CD14-positive monocyte (primary cell): Measurements from ENCODE around the gene GNAZ. TPM values are rescaled to one million over a fixed set of nuclear protein-coding genes. Genes with fewer than 3 reads are reported as not detected.
A peak's percentile ranks its signal among the peaks of the same experiment; 100 is the strongest.

Experiments
- DNase-seq, 3 donors: peaks; one replicate each; pipeline ENCODE4 v3.0.0-alpha.2; 2011 to 2022
- H2AFZ ChIP-seq: 2 replicates; pipeline ENCODE4 v1.6.0; 2012; ENCODE audit warnings: mild to moderate bottlenecking, low read depth, low read length, inconsistent platforms; ENCODE audit not compliant: insufficient read depth, poor library complexity, severe bottlenecking
- H3K27ac ChIP-seq, 2 donors: 1 replicate in 1 of 2; 2 replicates in 1 of 2; pipeline ENCODE4 v1.5.1; 2012 to 2013; ENCODE audit warnings: low read length in 2 of 2, control low read depth in 1 of 2, inconsistent platforms in 1 of 2, low read depth in 1 of 2, mild to moderate bottlenecking in 1 of 2
- H3K27me3 ChIP-seq, 2 donors: one replicate each; pipeline versions ENCODE4 v1.6.0 to v1.6.1; 2011 to 2013; ENCODE audit warnings: low read length in 2 of 2; ENCODE audit not compliant: control insufficient read depth in 2 of 2, insufficient read depth in 2 of 2
- H3K36me3 ChIP-seq, 2 donors: replicated peaks in 1 of 2; 1 replicate in 1 of 2; 2 replicates in 1 of 2; pipeline versions ENCODE4 v1.5.1 to v1.6.1; 2012 to 2013; ENCODE audit warnings: low read length in 2 of 2, control low read depth in 1 of 2, inconsistent platforms in 1 of 2, mild to moderate bottlenecking in 1 of 2; ENCODE audit not compliant: insufficient read depth in 2 of 2, control insufficient read depth in 1 of 2
- H3K4me1 ChIP-seq, 2 donors: 1 replicate in 1 of 2; 2 replicates in 1 of 2; pipeline versions ENCODE4 v1.5.1 to v1.6.1; 2012 to 2013; ENCODE audit warnings: low read length in 2 of 2, control low read depth in 1 of 2, inconsistent platforms in 1 of 2, mild to moderate bottlenecking in 1 of 2, moderate library complexity in 1 of 2; ENCODE audit not compliant: insufficient read depth in 2 of 2, control insufficient read depth in 1 of 2
- H3K4me2 ChIP-seq: replicated peaks from 2 replicates; pipeline ENCODE3; 2012; ENCODE audit warnings: low read length, moderate library complexity, mild to moderate bottlenecking; ENCODE audit not compliant: poor library complexity, severe bottlenecking; ENCODE audit errors: extremely low read depth
- H3K4me3 ChIP-seq, 3 experiments: fragments of 200-600 bp in 1 of 3; sonication (generic) in 1 of 3; replicated peaks in 1 of 3; 1 replicate in 2 of 3; 2 replicates in 1 of 3; pipeline ENCODE4 v1.5.1; 2011 to 2013; ENCODE audit warnings: low read length in 3 of 3, mild to moderate bottlenecking in 3 of 3, control low read depth in 2 of 3, low read depth in 2 of 3, inconsistent platforms in 1 of 3, moderate library complexity in 1 of 3
- H3K79me2 ChIP-seq: 2 replicates; pipeline ENCODE4 v1.6.0; 2012; ENCODE audit warnings: mild to moderate bottlenecking, control low read depth, inconsistent platforms, low read length, moderate library complexity; ENCODE audit not compliant: insufficient read depth
- H3K9ac ChIP-seq: 2 replicates; pipeline ENCODE4 v1.6.0; 2017; ENCODE audit warnings: low read length, mild to moderate bottlenecking; ENCODE audit not compliant: insufficient read depth, poor library complexity, severe bottlenecking
- H3K9me3 ChIP-seq, 2 donors: replicated peaks in 1 of 2; 1 replicate in 1 of 2; 2 replicates in 1 of 2; pipeline versions ENCODE4 v1.5.1 to v1.6.1; 2012 to 2013; ENCODE audit warnings: low read length in 2 of 2, control low read depth in 1 of 2; ENCODE audit not compliant: control insufficient read depth in 1 of 2, insufficient read depth in 1 of 2
- H4K20me1 ChIP-seq: 2 replicates; pipeline ENCODE4 v1.6.0; 2012; ENCODE audit warnings: mild to moderate bottlenecking, low read length, control low read depth, moderate library complexity; ENCODE audit not compliant: insufficient read depth
- H3K27ac Mint-ChIP-seq, 7 donors: one replicate each; pipeline ENCODE4 v1.8.0; 2020; ENCODE audit warnings: mild to moderate bottlenecking in 7 of 7, mixed read lengths in 7 of 7, moderate library complexity in 6 of 7, inconsistent platforms in 2 of 7
- H3K27me3 Mint-ChIP-seq, 3 donors: one replicate each; pipeline ENCODE4 v1.8.0; 2021 to 2022; ENCODE audit warnings: low read depth in 3 of 3, mild to moderate bottlenecking in 3 of 3, mixed read lengths in 3 of 3, moderate library complexity in 3 of 3, inconsistent platforms in 1 of 3
- H3K36me3 Mint-ChIP-seq, 2 donors: one replicate each; pipeline ENCODE4 v1.8.0; 2020; ENCODE audit warnings: mixed read lengths in 2 of 2, inconsistent platforms in 1 of 2, mild to moderate bottlenecking in 1 of 2
- H3K4me1 Mint-ChIP-seq: one replicate; pipeline ENCODE4 v1.8.0; 2020; ENCODE audit warnings: mild to moderate bottlenecking, mixed read lengths
- H3K4me3 Mint-ChIP-seq, 2 donors: one replicate each; pipeline ENCODE4 v1.8.0; 2020; ENCODE audit warnings: mild to moderate bottlenecking in 2 of 2, mixed read lengths in 2 of 2, moderate library complexity in 1 of 2
- H3K9me3 Mint-ChIP-seq, 7 donors: one replicate each; pipeline ENCODE4 v1.8.0; 2020 to 2022; ENCODE audit warnings: mixed read lengths in 7 of 7, mild to moderate bottlenecking in 6 of 7, moderate library complexity in 6 of 7, inconsistent platforms in 2 of 7
- CTCF ChIP-seq: fragments of 200-600 bp; IDR thresholded peaks from one replicate; pipeline ENCODE4 v1.8.0; 2022; ENCODE audit warnings: antibody characterized with exemption, mild to moderate bottlenecking
- WGBS: methylation state at CpG from one replicate; pipeline ENCODE4 v1.1.5; 2013; ENCODE audit warnings: missing lambda C conversion rate; ENCODE audit not compliant: insufficient coverage; 5-methylcytosine and 5-hydroxymethylcytosine counted together
- intact Hi-C, 2 donors: fragments of 100-400 bp; cut with micrococcal nuclease; formaldehyde crosslinking; loops; one replicate each; pipeline versions ENCODE4 v1.15.0 to v1.15.1; 2023
- polyA plus RNA-seq, 3 donors: library from polyadenylated mRNA; depleted of rRNA in 1 of 3; unstranded in 2 of 3; stranded (reverse) in 1 of 3; fragments of 300-500 nt in 2 of 3; fragments of >200 nt in 1 of 3; fragmentation: Illumina TruSeq in 2 of 3; gene quantifications; 1 replicate in 2 of 3; 2 replicates in 1 of 3; pipeline ENCODE4 v1.2.3, GENCODE V29; 2012 to 2021

GNAZ gene
- polyA plus RNA-seq, 3 donors = 0.04 to 0.05 TPM; not detected in 1

GRCh38 chr22:23089010-23089409, 18.7 kb downstream of the GNAZ start:
- Histone ChIP-seq H3K9ac (peak overlapping the region; percentile 8), H3K79me2 (no peaks in the 10 kb centered on the region), H3K36me3 (no peaks in the 10 kb centered on the region), H3K4me1 (peaks cover 15 to 19% of the 10 kb centered on the region in 2 donors), H3K9me3 (no peaks in the 10 kb centered on the region), H4K20me1 (no peaks in the 10 kb centered on the region), H2AFZ (no peak overlapping the region), H3K4me3 (no peak overlapping the region), H3K4me2 (no peak overlapping the region), H3K27me3 (no peaks in the 10 kb centered on the region), H3K27ac (no peak overlapping the region)
- peaks cover 21% of the 10 kb centered on the region for H3K4me1 Mint-ChIP-seq
- H3K9me3 Mint-ChIP-seq = peaks cover 0 to 3% (median 0%) of the 10 kb centered on the region in 7 donors
- no peak for TF ChIP-seq CTCF
- no peak overlapping the region for H3K4me3 Mint-ChIP-seq
- H3K27me3 Mint-ChIP-seq = peaks cover 0 to 10% (median 0%) of the 10 kb centered on the region in 3 donors
- WGBS = 98% methylated on average over 9 of the region's 10 CpGs
- no peaks in the 10 kb centered on the region for H3K36me3 Mint-ChIP-seq
- intact Hi-C loops = no loop called here
- DNase-seq = no peak
- H3K27ac Mint-ChIP-seq = no peak overlapping the region

- 94% methylated on average over 14 of the region's 14 CpGs for WGBS
- Histone ChIP-seq H3K9ac (no peak overlapping the region), H3K4me3 (no peak overlapping the region), H3K4me2 (no peak overlapping the region), H3K27me3 (no peaks in the 10 kb centered on the region), H3K4me1 (peaks cover 15 to 19% of the 10 kb centered on the region in 2 donors), H2AFZ (no peak overlapping the region), H3K9me3 (no peaks in the 10 kb centered on the region), H3K27ac (no peak overlapping the region), H3K79me2 (no peaks in the 10 kb centered on the region), H3K36me3 (no peaks in the 10 kb centered on the region), H4K20me1 (no peaks in the 10 kb centered on the region)
- H3K4me1 Mint-ChIP-seq = peaks cover 21% of the 10 kb centered on the region
- peaks cover 0 to 12% (median under 1%) of the 10 kb centered on the region in 3 donors for H3K27me3 Mint-ChIP-seq
- DNase-seq = no peak
- intact Hi-C loops = no loop called here
- no peak overlapping the region for H3K27ac Mint-ChIP-seq
- H3K36me3 Mint-ChIP-seq = no peaks in the 10 kb centered on the region
- TF ChIP-seq CTCF = no peak
- no peak overlapping the region for H3K4me3 Mint-ChIP-seq
- H3K9me3 Mint-ChIP-seq = peaks cover 0 to 3% (median 0%) of the 10 kb centered on the region in 7 donors
Observed at GRCh38 chr22:23089633-23090456, 19.5 kb downstream of the GNAZ start.
